ENCODE data around the gene RNASEH1.
"Not testable (repeated sequence)": the region's sequence is repeated elsewhere in the genome, so short reads cannot be mapped to it uniquely, and the experiment has no call there.

Gene RNASEH1

GRCh38 chr2:3588084-3588483 is 30.0 kb upstream of the RNASEH1 start:
- no peak for DNase-seq

GRCh38 chr2:3587432-3587831 is 29.3 kb upstream of the RNASEH1 start:
- DNase-seq: no peak

- no peak for DNase-seq
These were observed 28.9 kb upstream of the RNASEH1 start for GRCh38 chr2:3587021-3587420.

- no peak for DNase-seq
These were observed 28.1 kb upstream of the RNASEH1 start for GRCh38 chr2:3586220-3586619.

- no peak for DNase-seq
These were observed 27.4 kb upstream of the RNASEH1 start for GRCh38 chr2:3585261-3586109.

- DNase-seq: no peak
These were observed 26.6 kb upstream of the RNASEH1 start for GRCh38 chr2:3584608-3585260.

GRCh38 chr2:3584076-3584475 is 25.9 kb upstream of the RNASEH1 start:
- DNase-seq: no peak

- peak in 1 of 3 experiments; percentile 24 for DNase-seq
These were observed 23.5 kb upstream of the RNASEH1 start for GRCh38 chr2:3581367-3582262.

- DNase-seq: no peak
These were observed 22.3 kb upstream of the RNASEH1 start for GRCh38 chr2:3580449-3580848.

- no peak for DNase-seq
These were observed 20.9 kb upstream of the RNASEH1 start for GRCh38 chr2:3578987-3579386.

- not testable (repeated sequence) for DNase-seq
These were observed 18.1 kb upstream of the RNASEH1 start for GRCh38 chr2:3576263-3576630.

- no peak for DNase-seq
These were observed 17.6 kb upstream of the RNASEH1 start for GRCh38 chr2:3575534-3576262.

- no peak for DNase-seq
These were observed 16.0 kb upstream of the RNASEH1 start for GRCh38 chr2:3574155-3574554.

GRCh38 chr2:3572620-3573019 is 14.5 kb upstream of the RNASEH1 start:
- no peak for DNase-seq

- DNase-seq: no peak
These were observed 13.2 kb upstream of the RNASEH1 start for GRCh38 chr2:3571284-3571683.

GRCh38 chr2:3569656-3570055 is 11.5 kb upstream of the RNASEH1 start:
- not testable (repeated sequence) for DNase-seq

GRCh38 chr2:3566806-3567205 is 8.7 kb upstream of the RNASEH1 start:
- DNase-seq: no peak

- DNase-seq: no peak
These were observed 7.0 kb upstream of the RNASEH1 start for GRCh38 chr2:3565117-3565516.

- DNase-seq: no peak
These were observed 5.4 kb upstream of the RNASEH1 start for GRCh38 chr2:3563521-3563976.

- no peak for DNase-seq
These were observed 411 bp downstream of the RNASEH1 start for GRCh38 chr2:3557639-3558204.

- DNase-seq: no peak
These were observed 4.2 kb downstream of the RNASEH1 start for GRCh38 chr2:3553946-3554345.

- DNase-seq: no peak
These were observed 10.2 kb downstream of the RNASEH1 start for GRCh38 chr2:3547915-3548314.
